ENCODE measurements around the gene AP1S1. TPM values are rescaled to one million over a fixed set of nuclear protein-coding genes. Genes with fewer than 3 reads are reported as not detected.

The AP1S1 gene
- total and polyA plus RNA-seq, 2 of the 13 experiments (the other 11 are each of a cell fraction or from before 2014, with no cell fraction given), result 57.5 to 68.1 TPM

- TF ChIP-seq U2AF2 (IDR thresholded peaks at IDR 0.05; ENCODE audit: low read depth, low read length) (no peak), MED8 (CRISPR knock-in tag; IDR thresholded peaks at IDR 0.05; ENCODE audit: insufficient replicate concordance) (no peak), ZNF431 (CRISPR knock-in tag; IDR thresholded peaks at IDR 0.05; ENCODE audit: borderline replicate concordance, low read depth) (no peak), ZNF18 (CRISPR knock-in tag; IDR thresholded peaks at IDR 0.05; ENCODE audit: insufficient replicate concordance) (peak; percentile 47), JUN (CRISPR knock-in tag; IDR thresholded peaks at IDR 0.05) (no peak), ZNF343 (CRISPR knock-in tag; IDR thresholded peaks at IDR 0.05) (no peak), KLF6 (CRISPR knock-in tag; IDR thresholded peaks at IDR 0.05) (peak; percentile 36; the same call in 1 of the 2 replicates), FUBP1 (CRISPR knock-in tag; IDR thresholded peaks at IDR 0.05; ENCODE audit: borderline replicate concordance) (no peak), DBP (CRISPR knock-in tag; IDR thresholded peaks at IDR 0.05; ENCODE audit: not compliant biosample characterization) (no peak), MBNL3 (CRISPR knock-in tag; conservative IDR thresholded peaks at IDR 0.05) (no peak), EP300 (IDR thresholded peaks at IDR 0.05; ENCODE audit: low read depth in 2 of 2, low read length in 2 of 2) (peak in 1 of 2 experiments; percentile 55; a peak in 2 of 4 replicates), EP300 (CRISPR knock-in tag; IDR thresholded peaks at IDR 0.05; ENCODE audit: borderline replicate concordance) (peak; percentile 52; the same call in 1 of the 2 replicates), GMEB1 (CRISPR knock-in tag; IDR thresholded peaks at IDR 0.05; ENCODE audit: borderline replicate concordance) (no peak), PHF8 (CRISPR knock-in tag; IDR thresholded peaks at IDR 0.05) (no peak), BRF2 (CRISPR knock-in tag; IDR thresholded peaks at IDR 0.05) (no peak)
Observed at GRCh38 chr7:101122933-101123702, 31.2 kb upstream of the AP1S1 start (continued).

Measured in HepG2 (cell line).